Kidney (tissue), 14 donors: ENCODE results near the gene GTF2F1. TPM values are rescaled to one million over a fixed set of nuclear protein-coding genes. Genes with fewer than 3 reads are reported as not detected.
A peak's percentile ranks its signal among the peaks of the same experiment; 100 is the strongest.

Source experiments
- DNase-seq, 5 donors: peaks; one replicate each; pipeline ENCODE4 v3.0.0-alpha.2; 2013 to 2020
- FAIRE-seq: peaks from 2 replicates; lab custom pipeline; 2012; peaks lifted over from hg19 to GRCh38; lab: Jason Lieb, UNC
- H3K27ac ChIP-seq, 2 donors: one replicate each; pipeline ENCODE4 v1.7.0; 2013; ENCODE audit warnings: low read depth in 2 of 2, low read length in 2 of 2, inconsistent platforms in 1 of 2
- H3K27me3 ChIP-seq: one replicate; pipeline ENCODE4 v1.7.1; 2013; ENCODE audit warnings: low read length, inconsistent platforms; ENCODE audit not compliant: control insufficient read depth, insufficient read depth
- H3K36me3 ChIP-seq, 3 donors: one replicate each; pipeline versions ENCODE4 v1.7.0 to v1.7.1; 2013; ENCODE audit warnings: low read length in 3 of 3, control low read depth in 1 of 3, inconsistent platforms in 1 of 3; ENCODE audit not compliant: insufficient read depth in 3 of 3, control insufficient read depth in 2 of 3
- H3K4me1 ChIP-seq, 3 donors: one replicate each; pipeline versions ENCODE4 v1.7.0 to v1.7.1; 2013; ENCODE audit warnings: low read length in 3 of 3, inconsistent platforms in 1 of 3, low read depth in 1 of 3; ENCODE audit not compliant: control insufficient read depth in 2 of 3, insufficient read depth in 2 of 3
- H3K4me3 ChIP-seq, 3 donors: one replicate each; pipeline versions ENCODE4 v1.7.0 to v1.8.1; 2013; ENCODE audit warnings: low read length in 3 of 3, control low read depth in 1 of 3, inconsistent platforms in 1 of 3
- H3K9ac ChIP-seq, 3 donors: one replicate each; pipeline versions ENCODE4 v1.7.0 to v1.7.1; 2013; ENCODE audit warnings: low read length in 3 of 3, control low read depth in 1 of 3, inconsistent platforms in 1 of 3
- H3K9me3 ChIP-seq, 3 donors: one replicate each; pipeline versions ENCODE4 v1.7.0 to v1.7.1; 2013; ENCODE audit warnings: low read length in 3 of 3, control low read depth in 1 of 3, inconsistent platforms in 1 of 3; ENCODE audit not compliant: control insufficient read depth in 2 of 3, insufficient read depth in 1 of 3
- intact Hi-C: fragments of 100-400 bp; cut with DNase I; formaldehyde crosslinking; loops from one replicate; pipeline ENCODE4 v1.11.1; 2022
- polyA plus RNA-seq: library from polyadenylated mRNA; stranded (reverse); fragments of 350-450 nt; fragmentation: Illumina TruSeq; extraction: RNeasy Lipid Tissue Mini Kit (QIAGEN cat#74804); gene quantifications from one replicate; pipeline ENCODE4 v1.2.3, GENCODE V29; 2014; ENCODE audit warnings: low read depth, low replicate concordance; ENCODE audit not compliant: insufficient read depth
- total RNA-seq: library from RNA; stranded (reverse); fragmentation: NEBNext Ultra II Directional; extraction: Animal tissue kit (Norgen Biotek cat#: 25700); gene quantifications from one replicate; pipeline ENCODE4 v1.2.1, GENCODE V29; 2021
- TF ChIP-seq, protein P1 (sequence below): IDR thresholded peaks from 3 replicates; pipeline ENCODE4 v1.5.1; 2012; ENCODE audit warnings: mild to moderate bottlenecking, moderate library complexity, borderline replicate concordance; ENCODE audit not compliant: insufficient read depth; ENCODE audit errors: extremely low read depth
- donor health status: control.
- donor health status: control.
- donor health status: control.
- donor health status: control.
- donor health status: control.
- donor health status: DM: yes; HTN: yes; CAD: no.
- donor health status: Normal renal cell carcinoma (clear cell type).

Gene GTF2F1
- total and polyA plus RNA-seq, 2 donors from 2014 or later = 44.1 to 61.7 TPM

- TF ChIP-seq, protein P1, sequence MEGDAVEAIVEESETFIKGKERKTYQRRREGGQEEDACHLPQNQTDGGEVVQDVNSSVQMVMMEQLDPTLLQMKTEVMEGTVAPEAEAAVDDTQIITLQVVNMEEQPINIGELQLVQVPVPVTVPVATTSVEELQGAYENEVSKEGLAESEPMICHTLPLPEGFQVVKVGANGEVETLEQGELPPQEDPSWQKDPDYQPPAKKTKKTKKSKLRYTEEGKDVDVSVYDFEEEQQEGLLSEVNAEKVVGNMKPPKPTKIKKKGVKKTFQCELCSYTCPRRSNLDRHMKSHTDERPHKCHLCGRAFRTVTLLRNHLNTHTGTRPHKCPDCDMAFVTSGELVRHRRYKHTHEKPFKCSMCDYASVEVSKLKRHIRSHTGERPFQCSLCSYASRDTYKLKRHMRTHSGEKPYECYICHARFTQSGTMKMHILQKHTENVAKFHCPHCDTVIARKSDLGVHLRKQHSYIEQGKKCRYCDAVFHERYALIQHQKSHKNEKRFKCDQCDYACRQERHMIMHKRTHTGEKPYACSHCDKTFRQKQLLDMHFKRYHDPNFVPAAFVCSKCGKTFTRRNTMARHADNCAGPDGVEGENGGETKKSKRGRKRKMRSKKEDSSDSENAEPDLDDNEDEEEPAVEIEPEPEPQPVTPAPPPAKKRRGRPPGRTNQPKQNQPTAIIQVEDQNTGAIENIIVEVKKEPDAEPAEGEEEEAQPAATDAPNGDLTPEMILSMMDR = peak; percentile 29
- FAIRE-seq (no peak), DNase-seq (peak in 1 of 5 donors; percentile 43)
- no peak overlapping the region for H3K9ac ChIP-seq
- peaks cover 7 to 67% (median 27%) of the 10 kb centered on the region in 3 donors for H3K36me3 ChIP-seq
- H3K27ac ChIP-seq = no peak overlapping the region
- intact Hi-C loops = no loop called here
- H3K27me3 ChIP-seq = no peaks in the 10 kb centered on the region
- H3K4me3 ChIP-seq = no peak overlapping the region
- no peaks in the 10 kb centered on the region for H3K9me3 ChIP-seq
- H3K4me1 ChIP-seq = peaks cover 0 to 10% (median 3%) of the 10 kb centered on the region in 3 donors
Measured at GRCh38 chr19:6417713-6418561, 25.0 kb upstream of the GTF2F1 start.

DNA sequence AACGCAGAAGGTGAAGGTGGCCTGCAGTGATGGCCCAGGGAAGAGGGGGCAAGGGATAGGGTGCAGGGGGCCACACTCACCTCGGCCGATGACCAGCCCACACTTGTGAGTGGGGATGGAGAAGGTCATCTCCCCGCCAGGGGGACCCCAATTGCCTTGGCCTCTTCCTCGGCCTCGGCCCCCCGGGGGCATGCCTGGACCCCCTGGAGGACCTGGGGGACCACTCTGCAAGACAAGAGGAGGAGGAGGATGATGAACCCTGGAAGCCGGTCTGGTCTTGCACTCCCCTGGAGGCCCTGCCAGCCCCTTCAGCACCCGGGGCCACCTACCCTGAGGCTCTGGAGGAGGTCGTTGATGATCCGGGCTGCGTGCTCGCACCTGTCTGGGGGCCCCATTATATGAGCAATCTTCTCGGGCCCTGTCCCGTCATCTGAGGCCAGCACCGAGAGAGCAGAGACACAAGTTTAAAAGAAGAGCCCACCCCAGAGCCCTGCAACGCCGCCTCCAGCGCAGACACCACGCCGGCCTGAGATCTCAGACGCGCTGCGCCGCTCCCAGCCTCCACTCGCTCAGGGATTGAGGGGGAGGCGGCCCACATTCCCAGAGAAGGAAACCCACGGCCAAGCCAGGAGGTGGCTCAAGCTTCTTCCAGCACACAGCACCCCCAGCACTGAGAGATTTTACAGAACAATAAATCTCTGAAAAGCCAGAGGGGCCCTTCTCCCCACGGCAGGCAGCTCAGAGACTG is 23.9 kb upstream of the GTF2F1 start:
- H3K36me3 ChIP-seq = peaks cover 7 to 64% (median 27%) of the 10 kb centered on the region in 3 donors
- H3K27ac ChIP-seq = no peak overlapping the region
- intact Hi-C loops = no loop called here
- H3K4me1 ChIP-seq = peaks cover 0 to 8% (median 1%) of the 10 kb centered on the region in 3 donors
- no peak overlapping the region for H3K9ac ChIP-seq
- no peaks in the 10 kb centered on the region for H3K9me3 ChIP-seq
- H3K27me3 ChIP-seq = no peaks in the 10 kb centered on the region
- FAIRE-seq (no peak), DNase-seq (no peak)
- H3K4me3 ChIP-seq = no peak overlapping the region
- TF ChIP-seq, protein P1 = no peak

DNA sequence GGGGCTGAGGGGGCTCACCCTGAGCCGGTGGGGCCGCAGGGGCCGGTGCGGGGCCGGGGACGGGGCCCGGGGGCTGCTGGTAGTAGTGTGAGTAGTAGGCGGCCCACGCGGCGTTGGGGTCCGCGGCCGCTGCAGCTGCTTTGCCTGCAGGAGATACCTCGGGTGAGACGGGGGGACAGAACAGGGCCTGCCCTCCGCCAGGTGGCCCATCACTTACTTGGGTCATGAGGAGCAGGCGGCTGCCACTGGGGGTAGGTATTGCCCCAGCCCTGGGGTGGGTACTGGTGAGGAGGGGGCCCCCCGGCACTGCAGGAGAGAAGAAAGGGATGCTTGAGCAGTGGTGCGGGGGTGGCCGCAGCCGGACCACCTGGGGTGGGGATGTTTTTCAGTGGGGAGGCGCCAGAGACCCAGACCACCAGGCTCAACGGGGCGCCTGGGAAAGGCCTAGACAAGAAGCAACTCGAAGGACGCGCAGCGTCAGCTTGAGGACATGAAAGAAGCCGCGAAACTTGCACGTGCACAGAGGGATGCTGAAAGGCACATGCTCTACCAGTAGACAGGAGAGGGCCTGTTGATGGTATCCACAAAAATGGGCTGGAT is 22.7 kb upstream of the GTF2F1 start:
- DNase-seq (no peak), FAIRE-seq (no peak)
- intact Hi-C loops = no loop called here
- Histone ChIP-seq H3K27me3 (no peaks in the 10 kb centered on the region), H3K4me1 (peaks cover 0 to 6% (median 0%) of the 10 kb centered on the region in 3 donors), H3K4me3 (no peak overlapping the region), H3K9ac (no peak overlapping the region), H3K27ac (no peak overlapping the region), H3K9me3 (no peaks in the 10 kb centered on the region), H3K36me3 (peaks cover 5 to 53% (median 24%) of the 10 kb centered on the region in 3 donors)
- TF ChIP-seq, protein P1 = no peak
